Activated gamma-delta T cell treated with Interleukin-2 at 50 U/mL for 16 hours (primary cell): ENCODE results near the gene ASTN2.

Experiments used
- DNase-seq: peaks from one replicate; pipeline ENCODE4 v3.0.0-alpha.2; 2020

The ASTN2 gene

DNA sequence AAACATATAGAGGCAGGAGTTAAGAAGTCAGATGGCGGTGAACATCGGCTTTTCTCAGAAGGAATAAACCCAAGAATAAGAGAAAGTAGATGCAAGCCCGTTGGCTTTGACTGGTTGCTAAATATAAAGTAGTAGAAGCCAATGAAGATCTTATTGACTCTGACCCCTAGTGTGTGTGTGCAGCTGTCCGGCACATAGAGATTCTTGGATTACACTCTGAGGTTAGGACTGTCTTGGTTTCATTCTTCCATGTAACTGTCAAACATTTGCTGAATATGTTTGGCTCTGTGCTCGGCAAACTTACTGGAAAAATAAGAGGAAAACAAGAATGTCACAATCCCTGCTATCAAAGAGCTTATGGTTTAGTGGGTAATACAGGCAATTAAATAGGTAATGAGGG, 54.9 kb downstream of the ASTN2 start:
- DNase-seq = no peak

DNA sequence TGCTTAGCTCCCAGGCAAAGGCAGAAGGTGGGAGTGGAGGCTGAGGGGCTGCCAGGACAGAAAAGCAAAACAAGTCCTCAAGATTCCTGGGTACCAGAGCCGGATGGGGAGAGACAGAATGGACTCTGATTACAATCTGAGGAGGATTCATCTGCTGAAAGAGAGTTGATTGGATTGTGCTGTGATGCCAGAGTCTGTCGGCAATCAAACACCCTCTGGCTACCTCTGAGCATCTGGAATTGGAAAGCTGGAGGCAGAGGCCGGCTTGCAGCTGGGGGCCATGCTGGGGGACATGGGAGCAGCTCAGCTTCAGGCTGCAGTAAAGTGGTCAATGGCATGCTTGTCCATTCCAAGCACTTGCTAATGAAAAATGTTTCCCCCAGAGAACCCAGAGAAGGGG, 59.3 kb downstream of the ASTN2 start:
- DNase-seq = no peak

DNA sequence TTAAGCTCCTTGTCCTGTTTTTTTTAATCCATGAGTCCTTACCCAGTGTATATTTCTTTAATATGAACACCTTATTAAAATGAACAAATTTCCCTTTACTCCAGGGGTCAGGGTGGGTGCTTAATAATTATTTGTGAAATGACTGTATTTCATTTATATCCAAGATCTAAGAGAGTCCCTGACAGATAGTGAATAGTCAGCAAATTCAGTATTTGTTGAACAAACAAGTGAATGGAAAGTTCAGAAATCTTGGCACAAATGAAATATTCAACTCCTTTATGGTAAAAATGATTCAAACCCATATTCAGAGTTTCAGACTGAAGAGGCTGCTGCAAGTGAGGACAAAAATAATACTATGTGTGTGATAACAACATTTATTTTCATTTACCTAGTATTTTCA, 59.9 kb downstream of the ASTN2 start:
- DNase-seq = no peak

DNA sequence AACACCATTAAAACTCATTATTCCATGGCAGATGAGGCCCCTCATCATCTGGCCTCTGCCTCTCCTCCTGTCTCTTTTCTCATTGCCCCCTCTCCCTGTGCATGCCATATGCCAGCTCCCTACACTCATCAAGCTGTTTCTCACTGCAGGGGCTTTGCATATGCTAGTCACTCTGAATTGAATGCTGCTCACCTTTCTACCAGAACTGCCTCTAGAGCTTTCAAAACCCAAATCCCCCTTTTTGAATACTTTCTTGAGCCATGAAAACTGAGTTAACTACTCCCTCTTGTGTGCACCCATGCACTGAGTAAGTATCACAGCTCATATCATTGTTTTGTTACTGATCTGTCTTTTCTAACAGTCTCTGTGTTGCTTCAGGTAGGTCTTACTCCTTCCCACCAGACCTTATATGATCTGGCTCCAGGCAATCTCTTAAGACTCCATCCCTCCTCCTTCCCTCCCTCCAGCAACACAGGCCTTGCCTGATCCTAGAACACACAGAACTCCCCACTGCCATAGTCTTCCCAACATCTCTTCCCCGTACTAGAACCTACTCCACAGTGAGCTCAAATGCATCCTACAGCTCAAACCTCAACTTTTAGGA, 60.5 kb downstream of the ASTN2 start:
- no peak for DNase-seq

DNA sequence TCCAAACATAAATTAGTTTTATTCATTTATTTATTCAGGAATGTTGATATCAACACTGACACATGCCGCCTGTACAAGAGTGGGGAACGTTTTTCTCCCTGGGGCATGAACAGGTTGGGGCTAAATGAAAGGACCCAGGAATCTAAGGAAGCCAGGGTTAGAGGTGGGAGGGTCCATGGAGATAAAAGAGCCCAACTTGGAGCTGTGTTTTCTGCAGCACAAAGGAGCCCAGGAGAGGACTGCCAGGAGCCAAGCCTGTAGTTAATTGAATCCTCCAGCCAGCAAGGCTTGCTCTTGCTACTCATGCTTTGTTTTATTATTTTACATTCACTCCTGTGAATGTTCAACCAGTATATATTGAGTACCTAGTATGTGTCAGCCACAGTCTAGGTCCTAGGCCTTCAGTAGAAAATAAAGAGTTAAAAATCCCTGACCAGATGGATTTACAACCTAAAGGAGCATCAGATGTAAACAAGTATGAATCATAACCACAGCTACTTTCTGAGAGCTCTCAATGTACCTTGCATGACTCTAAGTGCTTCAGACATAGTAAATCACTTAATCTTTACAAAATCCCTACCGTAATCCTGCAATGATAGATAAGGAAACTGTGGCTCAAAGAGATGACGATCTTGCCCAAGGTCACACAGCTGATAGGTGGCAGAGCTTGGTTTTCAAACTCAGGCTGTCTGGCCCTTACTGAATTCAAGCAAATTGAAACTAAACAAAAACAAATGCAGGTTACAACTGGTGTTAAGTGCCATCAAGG, 69.8 kb downstream of the ASTN2 start:
- no peak for DNase-seq

DNA sequence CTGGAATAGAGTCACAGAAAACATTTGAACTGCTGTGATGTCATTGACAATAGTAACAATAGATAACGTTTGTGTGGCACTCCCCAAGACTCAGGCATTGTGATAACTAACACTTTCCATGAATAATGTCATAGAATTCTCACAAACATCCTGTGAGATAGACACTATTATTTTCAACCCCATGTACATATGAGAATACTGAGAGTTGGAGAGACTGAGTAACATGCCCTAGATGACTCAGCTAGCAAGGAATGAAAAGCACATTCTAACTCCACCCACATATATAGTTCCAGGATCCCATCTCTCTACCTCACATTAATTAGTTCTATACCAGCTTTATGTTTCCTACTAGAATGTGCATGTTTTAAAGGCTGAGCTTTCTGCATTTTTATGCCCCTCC, 71.4 kb downstream of the ASTN2 start:
- no peak for DNase-seq

DNA sequence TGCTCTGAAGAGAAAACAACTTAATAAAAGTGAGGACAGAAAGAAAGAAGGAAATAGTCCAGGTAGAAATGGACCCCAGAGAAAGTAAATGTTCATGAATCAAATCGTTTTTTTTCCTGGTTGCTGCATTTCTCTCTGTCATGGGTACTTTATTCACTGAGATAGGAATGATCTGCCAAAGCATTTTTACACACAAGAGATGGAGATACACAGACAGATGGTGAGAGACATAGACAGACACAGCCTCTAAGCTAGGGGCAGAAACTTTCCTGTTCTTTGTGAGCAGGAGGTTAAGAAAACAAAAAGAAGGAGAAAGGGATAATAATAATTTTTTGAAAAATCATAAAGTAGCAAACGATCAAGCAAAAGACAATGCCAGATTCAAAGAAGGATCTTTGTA, 73.7 kb downstream of the ASTN2 start:
- no peak for DNase-seq

DNA sequence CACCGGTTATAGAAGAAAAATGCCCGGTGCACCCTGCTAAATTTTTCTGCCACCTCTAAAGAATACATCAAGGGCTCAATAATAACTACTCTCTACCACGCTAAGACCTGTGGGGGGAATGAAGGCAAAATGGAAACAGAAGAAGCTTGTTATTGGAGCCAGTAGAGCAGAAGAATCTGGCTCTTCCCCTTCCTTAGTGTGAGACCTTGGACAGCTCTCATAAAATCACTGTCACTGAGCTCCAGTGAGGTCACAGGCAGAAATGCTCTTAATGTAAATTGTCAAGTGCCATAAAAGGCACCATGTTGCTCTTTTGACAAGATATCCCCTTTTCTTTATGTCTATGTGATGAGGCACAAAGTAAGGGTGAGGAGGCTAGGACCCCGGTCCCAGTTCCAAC, 74.4 kb downstream of the ASTN2 start:
- no peak for DNase-seq

DNA sequence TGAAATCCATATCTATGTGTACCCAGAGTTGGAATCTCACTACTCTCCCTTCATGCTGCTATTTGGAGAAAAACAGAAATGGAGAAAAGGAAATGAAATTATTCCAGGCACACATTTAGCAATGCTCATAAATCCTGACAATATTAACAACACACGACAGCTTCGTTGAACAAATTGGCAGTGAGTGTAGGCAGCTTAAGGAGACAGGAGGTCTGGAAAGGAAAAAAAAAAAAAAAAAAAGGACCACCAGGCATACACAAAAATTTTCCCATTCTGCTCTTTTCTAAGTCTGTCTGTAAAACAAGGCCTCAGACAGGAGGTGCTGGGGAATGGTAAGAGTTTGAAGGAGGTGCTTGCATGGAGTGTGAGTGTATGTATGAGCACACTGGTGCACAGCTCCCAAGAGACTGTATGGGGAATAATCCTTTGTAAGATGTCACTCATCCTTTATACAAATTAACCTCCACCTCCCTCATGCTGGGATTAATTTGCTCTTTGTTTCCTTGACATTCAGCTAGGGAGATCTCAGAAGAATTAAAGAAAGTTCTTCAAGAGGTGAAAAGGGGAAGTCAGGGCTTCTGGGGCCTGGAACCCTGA, 78.9 kb downstream of the ASTN2 start:
- DNase-seq = no peak

DNA sequence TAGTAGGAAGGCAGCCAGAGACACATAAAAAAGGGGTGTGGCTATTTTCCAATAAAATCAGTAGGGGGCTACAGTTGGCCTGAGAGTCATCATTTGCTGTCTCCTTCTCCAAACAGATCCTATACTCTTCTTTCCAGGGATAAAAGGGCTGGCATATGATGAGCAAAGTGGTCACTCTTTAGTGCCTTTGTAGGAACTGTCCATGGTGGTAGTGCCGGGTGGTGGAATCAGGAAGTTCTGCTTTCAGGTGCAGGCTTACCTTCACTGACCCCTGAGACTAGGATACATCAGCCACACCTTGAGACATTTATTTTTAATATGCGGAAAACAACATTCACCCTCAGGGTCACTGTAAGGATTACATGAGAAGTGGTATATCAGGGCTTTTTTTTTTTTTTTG, 80.8 kb downstream of the ASTN2 start:
- no peak for DNase-seq

DNA sequence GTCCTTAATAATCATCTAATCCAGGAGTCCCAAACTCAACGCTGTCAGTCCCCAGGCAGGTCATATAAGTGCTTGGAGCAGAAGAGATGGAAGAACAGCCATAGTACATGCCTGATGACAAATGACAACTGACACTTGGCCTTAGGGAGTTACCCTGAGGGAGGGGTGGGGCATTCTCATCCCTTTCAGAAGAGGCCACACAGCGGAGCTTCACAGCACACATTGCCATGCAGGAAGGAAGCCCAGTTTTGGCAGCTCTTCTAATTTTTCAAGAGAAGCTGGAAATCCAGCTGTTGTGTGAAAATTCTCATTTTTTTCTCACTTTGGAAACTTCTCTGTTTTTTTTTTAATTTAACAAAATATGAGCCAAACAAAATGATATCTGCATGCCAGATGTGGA, 89.0 kb downstream of the ASTN2 start:
- DNase-seq = no peak

DNA sequence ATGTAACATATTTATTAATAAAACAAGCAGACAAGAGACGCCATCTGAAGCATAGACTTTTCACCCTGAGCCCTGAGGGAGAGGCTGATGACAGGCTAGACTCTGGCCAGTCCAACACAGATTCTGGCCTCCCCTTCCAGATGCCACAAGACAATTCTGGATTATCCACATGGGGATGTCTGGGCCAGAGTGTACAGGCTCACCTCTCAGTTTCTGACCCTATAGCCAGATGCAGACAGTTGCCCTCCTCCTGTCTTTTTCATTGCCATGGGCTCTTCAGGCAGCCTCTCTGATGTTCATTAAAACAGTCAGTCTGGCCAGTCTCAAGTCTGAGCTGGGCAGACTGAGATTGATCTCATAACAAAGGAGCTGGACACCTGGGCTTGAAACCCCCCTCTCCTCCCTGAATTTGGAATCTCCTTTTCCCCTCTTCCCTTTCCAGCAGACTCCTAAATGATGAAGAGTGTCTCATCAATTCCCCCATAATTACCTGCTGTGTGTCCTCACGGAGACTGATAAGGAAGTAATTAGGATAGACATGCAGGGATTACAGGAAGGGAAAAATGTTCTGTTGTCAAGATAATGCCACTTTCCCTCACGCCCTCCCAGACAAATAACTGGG, 89.6 kb downstream of the ASTN2 start:
- DNase-seq = no peak

DNA sequence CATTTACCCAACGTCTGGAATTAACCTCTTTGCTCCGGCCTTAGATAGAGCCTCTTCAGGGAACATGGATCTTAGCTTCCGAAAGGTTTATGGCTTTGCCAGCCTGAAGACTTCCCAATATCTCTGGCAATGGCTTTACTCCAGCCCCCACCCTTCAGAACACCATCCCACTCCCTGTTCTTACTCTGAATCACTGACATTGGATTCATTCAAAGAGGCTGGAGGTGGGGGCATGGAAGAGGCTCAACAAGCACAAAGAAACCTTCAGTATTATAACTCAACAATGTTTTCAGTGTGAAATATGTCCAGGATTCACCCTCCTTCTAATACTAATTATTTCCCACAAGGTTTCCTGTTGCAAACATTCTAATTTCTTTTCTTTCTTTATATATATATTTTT, 91.5 kb downstream of the ASTN2 start:
- DNase-seq = no peak

DNA sequence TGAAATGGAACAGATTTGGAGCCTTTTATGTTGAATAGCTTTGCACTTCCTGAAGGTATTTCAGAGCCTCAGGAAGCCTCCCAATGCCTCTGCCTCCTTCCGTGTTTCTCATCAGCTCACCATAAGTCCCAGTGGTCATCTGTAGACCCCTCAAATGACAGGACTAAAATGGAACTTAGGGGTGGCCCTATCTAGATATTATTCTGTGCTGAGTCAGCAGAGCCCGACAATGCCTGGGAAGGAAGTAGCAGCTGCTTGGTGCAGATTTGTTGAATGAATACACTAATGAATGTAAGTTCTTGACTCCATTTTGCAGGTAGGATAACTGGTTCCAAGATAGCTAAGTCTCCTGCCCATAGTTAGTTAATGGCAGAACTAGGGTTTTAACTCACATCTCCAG, 97.7 kb downstream of the ASTN2 start:
- no peak for DNase-seq

DNA sequence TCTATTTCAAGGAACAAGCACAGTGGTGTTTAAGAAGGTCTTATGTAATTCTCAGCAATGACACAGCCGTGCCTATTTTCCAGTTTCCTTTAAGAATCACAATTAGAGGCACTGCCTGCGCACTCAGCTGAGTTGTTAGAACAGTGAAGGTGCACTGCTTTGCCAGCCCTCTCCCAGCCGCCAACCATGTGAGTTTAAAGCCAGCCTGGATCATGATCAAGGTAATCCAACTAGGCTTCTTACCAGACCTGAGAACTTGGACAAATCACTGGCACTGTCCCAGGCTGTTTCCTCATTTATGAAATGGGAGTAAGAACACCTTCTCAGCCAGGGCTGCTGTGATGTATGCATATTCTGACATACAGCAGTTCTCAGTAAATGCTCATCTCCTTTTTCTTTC, 99.6 kb downstream of the ASTN2 start:
- no peak for DNase-seq

DNA sequence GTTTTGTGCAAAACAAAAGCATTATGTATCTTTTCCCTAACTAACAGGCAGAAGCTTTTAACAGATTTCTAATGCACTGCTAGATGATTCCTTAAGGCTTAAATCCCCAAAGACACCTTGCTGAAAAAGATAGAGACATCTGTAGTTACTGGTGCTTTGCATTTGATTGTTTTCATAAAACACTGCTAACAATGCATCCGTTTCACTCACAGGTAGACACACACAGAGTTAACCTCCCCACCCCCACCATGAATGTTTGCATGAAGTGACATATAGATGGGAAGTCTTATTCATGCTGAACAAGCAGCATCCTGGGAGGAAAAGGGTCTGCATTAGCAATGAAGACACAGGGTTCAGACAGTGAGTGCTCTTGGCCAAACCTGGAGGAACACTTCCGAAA, 100.9 kb downstream of the ASTN2 start:
- no peak for DNase-seq

DNA sequence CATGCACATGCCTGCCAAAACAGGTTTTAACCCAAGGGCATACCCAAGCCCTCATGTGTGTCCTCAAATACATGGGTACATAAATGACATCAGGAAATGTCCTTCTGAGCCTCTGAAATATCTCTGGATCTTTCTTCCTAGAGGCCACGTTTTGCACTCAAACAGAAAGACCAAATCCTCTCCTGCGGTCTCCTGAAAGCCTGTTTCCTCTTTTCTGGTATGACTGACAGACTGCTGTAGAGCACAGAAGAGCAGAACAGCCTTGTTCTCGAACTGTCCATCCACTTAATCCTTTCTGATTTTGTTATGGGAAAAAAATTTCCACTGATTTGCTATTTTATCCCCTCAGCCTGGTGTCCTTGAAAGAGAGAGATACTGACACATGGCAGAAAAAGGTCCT, 107.2 kb downstream of the ASTN2 start:
- DNase-seq = no peak

DNA sequence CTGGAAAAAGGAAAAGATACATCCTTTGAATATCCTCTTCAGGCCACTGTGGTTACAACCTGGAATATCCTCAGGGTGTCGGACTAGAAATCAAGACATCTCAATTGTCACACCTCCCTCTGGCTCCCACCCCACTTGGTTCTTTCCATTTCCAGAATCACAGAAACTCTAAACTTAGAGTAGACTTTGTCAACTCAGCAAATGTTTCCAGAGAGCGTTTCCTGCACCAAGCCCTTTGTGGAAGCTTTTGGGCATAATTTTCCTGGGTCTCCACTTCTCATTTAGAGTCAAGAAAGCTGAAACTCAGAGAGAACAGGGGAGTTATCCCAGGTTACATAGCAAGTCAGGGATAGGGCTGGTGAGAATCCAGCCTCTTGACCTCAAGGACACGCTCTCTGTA, 108.8 kb downstream of the ASTN2 start:
- DNase-seq = no peak

DNA sequence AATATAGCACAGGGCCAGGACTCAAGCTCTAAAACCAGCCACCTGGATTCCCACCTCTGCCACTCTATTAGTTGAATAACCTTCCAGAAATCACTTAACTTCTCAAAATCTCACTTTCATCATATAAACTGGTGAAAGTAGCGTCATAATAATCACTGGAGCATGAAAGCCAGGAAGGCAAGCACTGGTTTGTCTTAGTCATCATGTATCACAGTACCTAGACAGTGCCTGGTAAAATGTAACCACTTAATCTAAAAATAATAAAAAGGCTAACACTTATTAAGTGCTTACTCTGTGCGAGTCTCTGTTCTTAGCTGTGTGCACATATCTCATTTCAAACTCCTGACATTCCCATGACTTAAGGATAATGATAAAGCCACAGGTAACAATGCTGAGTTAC, 109.4 kb downstream of the ASTN2 start:
- no peak for DNase-seq

DNA sequence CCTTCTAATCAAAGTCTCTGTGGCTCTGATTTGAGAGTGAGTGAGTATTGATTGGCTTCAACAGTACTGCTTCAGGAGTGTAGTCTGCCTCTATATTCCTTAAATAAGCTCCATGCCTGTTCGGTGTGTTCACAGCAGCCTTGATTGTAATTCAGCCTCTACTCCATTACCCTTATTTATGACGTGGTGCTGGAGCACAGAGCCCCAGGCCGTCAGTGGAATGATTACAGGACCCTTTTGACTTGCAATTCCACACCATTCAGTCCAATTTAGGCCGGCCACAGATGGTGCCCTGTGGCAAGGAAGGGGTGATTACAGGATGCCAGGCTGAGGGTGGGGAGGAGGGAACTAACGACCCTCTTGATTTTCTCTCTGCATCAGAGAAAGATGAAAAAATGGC, 110.3 kb downstream of the ASTN2 start:
- no peak for DNase-seq

DNA sequence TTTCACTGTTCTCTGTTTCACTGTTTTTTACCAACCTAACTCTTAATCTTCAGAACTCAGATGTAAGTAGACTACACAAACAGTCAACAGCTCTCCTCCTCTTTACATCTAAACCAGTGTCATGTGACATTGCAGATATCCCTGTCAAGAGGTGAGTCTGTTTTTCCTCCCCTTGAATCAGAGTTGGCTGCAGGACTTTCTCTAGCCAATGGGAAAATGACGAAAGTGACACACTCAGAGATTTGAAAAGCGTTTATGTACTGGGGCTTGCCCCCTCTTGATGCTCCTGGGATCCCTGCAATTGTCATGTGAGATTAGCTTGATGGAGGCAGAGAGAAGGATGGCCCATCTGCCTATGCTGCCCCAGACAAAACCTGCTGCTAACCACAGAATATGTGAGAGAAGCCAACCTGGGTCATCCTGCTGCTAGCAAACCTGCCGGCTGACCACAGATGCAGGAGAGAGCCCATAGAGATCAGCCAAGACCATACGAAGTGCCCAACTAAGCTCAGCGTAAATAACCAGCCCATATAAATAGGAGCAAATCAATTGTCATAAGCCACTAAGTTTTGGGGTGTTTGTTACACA, 111.1 kb downstream of the ASTN2 start:
- DNase-seq = no peak

DNA sequence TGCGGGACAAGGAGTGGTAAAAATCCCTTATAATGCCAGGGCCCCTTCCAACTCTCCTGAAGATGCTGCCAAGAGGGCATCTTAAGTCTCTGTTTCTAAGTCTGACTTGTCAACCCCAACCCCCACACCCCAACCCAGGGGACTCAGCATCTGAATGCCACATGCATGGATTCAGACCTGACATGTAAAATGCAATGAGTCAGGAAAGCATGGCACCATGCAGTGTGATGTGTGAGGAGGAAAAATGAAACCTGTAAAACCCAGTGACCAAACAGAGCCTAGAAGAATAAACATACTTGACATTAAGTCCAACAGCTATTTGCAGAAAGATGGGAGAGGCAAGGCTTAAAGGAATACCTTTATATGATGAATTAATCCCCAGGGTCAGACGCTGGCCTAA, 112.4 kb downstream of the ASTN2 start:
- DNase-seq = no peak

DNA sequence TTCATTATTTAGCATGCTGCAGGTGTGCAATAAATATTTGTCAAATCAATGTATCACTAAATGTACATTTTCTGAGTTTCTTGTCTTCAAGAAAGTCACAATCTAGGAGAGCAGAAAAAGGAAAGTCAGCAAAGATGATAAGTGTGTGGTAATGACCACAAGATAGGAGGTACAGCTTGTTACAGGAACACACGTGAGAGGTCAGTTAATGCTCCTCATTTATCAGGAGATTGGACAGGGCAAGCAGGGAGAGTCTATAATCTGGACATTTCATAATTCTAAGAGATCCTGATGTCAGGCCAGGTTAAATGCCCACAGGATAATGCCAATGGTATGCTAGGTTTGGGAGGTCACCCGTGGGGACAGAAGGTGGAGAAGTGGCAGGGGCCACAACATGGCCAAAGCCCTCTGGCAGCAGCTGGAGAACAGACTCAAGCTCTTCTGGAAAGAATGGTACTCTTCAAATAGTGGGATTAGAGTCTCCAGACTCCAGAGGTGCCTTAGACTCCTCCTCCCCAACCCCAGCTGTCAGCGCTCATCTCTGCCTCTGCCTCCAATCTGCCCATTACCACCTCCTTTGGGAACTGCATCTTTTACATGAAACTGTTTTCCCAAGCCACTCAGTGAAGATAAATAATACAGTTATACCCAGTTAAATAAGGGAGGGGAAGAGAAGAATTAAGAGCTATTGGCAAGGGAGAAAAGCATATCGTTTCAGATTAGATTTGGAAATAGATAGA, 114.3 kb downstream of the ASTN2 start:
- no peak for DNase-seq
